Effector CD8-positive, alpha-beta T cell (primary cell): Measurements from ENCODE around the gene LDLR.

ENCODE experiments used
- DNase-seq: peaks from one replicate; lab custom pipeline; 2025; lab: John Stamatoyannopoulos, UW
- total RNA-seq, 4 experiments: gene quantifications; one replicate each; lab custom pipeline; 2026; lab: John Stamatoyannopoulos, UW

Gene LDLR
- 64.3 to 137 (median 115) reads per million in 4 experiments for total RNA-seq

DNA sequence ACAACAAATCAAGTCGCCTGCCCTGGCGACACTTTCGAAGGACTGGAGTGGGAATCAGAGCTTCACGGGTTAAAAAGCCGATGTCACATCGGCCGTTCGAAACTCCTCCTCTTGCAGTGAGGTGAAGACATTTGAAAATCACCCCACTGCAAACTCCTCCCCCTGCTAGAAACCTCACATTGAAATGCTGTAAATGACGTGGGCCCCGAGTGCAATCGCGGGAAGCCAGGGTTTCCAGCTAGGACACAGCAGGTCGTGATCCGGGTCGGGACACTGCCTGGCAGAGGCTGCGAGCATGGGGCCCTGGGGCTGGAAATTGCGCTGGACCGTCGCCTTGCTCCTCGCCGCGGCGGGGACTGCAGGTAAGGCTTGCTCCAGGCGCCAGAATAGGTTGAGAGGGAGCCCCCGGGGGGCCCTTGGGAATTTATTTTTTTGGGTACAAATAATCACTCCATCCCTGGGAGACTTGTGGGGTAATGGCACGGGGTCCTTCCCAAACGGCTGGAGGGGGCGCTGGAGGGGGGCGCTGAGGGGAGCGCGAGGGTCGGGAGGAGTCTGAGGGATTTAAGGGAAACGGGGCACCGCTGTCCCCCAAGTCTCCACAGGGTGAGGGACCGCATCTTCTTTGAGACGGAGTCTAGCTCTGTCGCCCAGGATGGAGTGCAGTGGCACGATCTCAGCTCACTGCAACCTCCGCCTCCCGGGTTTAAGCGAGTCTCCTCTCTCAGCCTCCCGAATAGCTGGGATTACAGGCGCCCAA lies at the start of gene LDLR:
LDLR (plus strand) TSS at position 210 of the 760 bp plus-strand sequence; CDS start at position 296, 86 bp downstream.
- DNase-seq: peak; percentile 59

DNA sequence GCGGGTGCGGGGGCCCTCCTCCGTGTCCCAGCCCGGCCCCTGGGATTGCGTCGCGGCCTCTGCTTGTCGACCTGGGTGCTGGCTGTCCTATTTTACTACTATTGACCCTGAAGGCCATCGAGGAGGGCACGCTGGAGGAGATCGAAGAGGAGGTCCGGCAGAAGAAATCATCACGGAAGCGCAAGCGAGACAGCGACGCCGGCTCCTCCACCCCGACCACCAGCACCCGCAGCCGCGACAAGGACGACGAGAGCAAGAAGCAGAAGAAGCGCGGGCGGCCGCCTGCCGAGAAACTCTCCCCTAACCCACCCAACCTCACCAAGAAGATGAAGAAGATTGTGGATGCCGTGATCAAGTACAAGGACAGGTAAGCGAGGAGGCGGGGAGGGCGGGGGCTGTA lies 48.1 kb upstream of the LDLR start:
- DNase-seq: no peak

DNA sequence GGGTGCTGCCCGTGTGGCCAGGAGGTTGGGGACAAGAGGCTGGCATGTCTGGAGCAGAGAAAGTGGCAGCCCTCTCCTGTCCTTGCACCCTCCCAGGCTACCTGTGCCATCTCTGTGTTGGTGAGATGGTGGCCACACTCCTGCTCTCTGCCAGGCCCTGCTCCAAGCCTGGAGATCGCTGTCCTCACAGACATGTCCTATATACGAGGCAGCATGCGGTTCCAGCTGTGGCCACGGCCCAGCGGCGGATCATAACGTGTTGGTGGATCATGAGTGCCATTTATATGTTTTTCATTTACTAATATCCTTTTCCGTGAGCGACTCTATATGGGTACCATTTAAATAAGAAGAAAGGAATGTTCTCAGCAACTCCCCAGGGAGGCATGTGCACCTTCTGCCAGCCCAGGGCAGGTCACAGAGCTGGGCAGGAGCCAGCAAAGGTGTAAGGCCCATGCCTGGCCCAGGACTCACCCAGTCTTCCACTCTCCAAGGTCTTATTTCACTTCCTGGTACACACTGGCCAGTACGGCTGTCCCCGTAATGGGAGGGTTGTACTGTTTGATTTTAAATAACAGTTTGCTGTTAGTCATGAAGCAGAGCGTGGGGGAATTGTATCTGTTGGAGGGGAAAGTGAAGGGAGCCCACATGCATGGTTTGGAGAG lies 47.2 kb upstream of the LDLR start:
- DNase-seq: no peak

DNA sequence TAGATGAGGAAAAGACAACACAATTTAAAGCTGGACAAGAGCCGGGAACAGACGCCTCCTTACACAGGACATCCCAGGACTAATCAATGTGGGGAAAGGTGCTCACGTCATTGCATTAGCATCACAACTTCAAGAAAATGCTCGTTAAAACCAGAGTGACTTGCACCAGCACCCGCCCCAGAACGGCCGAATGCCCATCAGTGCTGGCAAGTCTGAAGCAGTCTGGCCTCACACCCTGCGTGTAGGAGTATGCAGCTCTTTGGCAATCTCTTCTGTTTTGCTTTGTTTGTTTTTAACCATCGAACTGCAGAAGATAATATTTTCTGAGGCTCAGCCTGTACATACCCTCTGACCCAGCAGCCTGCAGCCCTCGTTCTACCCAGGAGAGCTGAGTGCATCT lies 44.8 kb upstream of the LDLR start:
- no peak for DNase-seq

DNA sequence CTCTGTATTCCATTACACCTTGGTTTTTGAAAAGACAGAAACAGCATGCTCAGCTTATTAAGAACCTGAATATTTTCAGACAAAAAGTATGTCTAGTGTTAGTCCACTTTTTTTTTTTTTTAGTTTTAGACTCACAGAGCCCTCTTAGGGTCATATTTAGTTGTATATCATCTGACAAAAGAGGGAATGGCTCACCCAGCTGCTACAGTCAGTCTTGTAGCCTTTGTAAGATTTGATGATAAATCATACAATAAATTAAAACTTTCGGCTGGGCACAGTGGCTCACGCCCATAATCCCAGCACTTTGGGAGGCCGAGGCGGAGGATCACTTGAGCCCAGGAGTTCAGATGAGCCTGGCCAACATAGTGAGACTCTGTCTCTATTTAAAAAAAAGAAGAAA lies 43.7 kb upstream of the LDLR start:
- DNase-seq: no peak

DNA sequence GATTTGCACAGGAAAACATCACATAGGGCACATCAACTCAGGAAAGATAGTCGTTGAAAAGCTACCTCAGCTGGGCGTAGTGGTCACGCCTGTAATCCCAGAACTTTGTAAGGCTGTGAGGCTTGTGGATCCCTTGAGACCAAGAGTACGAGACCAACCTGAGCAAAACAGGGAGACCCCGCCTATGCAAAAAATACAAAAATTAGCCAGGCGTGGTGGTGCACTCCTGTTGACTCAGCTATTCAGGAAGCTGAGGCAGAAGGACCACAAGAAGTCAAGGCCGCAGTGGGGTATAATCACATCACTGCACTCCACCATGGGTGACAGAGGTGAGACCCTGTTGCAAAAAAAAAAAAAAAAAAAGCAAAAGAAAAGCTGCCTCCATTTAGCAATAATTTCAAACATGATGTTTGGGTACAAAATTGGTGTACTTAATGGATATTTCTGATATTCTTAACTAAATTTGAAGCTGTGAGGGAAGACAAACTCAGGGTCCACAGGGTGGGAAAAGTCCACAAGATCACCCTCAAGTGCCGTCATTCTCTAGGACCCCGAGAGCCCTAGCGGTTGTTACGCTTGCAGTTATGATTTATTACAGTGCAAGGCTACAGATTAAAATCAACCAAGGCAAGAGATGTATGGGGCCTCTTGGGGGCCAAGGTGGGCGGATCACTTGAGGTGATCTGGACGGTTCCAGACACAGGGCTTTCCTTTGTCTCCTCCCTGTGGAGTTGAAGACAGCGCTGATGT lies 42.5 kb upstream of the LDLR start:
- no peak for DNase-seq

DNA sequence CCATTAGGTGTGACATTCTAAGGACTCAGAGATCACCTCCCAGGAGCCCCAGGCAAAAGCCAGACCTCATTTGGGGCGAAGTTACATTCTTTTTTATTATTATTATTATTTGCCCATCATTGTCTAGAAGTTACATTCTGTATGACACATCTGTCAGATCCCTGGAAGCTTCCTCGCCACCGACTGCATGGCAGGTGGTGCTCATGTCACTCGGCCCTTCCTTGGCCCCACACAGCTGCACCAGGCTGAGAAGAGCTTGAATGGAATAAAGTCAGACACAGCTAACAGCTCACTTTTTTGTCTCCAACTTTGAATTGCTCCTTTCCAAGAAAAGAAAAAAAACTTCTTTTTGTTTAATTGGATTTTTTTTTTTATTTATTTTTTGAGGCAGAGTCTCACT lies 41.4 kb upstream of the LDLR start:
- no peak for DNase-seq

DNA sequence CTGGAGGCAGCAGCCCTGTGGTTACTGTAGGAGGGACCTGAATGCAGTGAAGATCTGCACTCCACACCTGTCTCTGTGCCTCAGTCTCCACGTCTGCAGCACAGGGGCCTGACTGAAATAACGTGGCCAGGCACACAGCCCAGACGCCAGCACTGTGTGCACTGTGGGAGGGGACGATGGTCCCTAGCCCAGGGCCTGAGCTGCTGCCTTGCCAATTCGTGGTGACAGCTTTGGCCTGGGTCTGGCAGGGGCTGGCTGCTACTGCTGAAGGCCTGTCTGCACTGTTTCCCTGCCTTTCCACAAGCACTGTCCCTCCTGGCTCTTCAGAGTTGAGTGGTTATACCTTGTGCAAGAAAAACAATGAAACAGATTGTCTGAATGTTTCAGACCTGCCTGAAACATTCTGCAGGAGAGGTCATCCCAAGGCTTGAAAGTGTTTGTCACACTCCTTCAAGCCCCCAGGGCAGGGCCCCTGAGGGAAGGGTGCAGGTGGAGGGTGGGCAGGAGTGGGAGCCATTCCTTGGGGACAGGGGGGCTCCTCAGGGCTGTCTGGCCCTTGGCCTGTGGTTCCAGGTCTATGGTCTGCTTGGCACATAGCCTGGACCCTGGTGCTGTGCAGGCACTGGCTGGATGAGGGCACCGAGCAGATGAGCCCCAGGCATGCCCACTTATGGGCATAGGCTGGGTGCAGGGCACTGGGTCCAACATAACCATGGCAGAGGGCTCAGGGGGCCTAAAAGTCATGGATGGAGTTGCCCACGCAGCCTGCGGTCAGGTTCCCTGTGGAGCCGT lies 38.7 kb upstream of the LDLR start:
- DNase-seq: no peak

DNA sequence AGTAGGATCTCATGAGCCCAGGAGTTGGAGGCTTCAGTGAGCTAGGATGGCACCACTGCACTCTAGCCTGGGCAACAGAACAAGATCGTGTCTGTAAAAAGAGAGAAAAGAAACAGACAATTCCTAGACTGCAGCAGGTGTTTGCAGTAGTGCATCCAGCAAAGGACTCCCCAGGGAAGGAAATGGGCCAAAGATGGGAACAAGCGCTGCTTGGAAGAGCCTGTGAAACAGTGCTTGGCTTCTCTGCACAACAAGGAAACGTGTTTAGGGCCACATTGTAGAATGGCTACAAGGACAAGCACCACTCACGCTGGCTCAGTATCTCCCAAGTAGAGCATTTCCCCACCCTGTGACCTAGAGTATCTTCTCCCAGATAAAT lies 35.5 kb upstream of the LDLR start:
- DNase-seq: no peak

DNA sequence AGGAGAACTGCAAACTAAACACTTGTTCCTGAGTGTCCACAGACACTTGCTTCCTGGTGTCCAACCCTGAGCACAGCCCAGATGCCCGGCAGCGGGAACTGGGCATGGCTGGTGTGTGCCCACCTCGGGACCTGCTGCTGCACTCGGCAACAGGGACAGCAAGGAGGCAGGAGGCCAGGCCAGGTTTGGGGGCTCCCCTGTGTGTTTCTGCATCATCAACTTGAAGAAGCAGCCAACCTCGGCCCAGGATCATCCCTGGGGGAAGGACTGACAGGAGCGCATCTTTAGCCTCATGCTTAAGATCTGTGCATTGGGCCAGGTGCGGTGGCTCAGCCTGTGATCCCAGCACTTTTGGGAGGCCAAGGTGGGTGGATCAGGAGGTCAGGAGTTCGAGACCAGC lies 35.1 kb upstream of the LDLR start:
- no peak for DNase-seq

DNA sequence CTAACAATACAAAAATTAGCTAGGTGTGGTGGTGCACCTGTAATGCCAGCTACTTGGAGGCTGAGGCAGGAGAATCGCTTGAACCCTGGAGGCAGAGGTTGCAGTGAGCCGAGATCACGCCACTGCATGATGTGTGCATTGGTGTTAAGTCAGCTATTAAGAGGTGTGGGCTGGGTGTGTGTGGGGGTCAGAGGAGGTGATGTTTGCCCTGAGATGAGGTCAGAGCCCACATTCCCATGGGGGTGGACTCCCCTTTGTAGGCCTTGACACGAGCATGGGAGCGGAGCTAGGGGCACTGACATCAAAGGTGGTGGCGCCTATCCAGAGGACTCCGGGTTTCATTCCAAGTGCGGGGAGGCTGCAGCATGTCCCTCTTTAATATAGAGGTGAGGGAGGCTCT lies 34.6 kb upstream of the LDLR start:
- DNase-seq: no peak

DNA sequence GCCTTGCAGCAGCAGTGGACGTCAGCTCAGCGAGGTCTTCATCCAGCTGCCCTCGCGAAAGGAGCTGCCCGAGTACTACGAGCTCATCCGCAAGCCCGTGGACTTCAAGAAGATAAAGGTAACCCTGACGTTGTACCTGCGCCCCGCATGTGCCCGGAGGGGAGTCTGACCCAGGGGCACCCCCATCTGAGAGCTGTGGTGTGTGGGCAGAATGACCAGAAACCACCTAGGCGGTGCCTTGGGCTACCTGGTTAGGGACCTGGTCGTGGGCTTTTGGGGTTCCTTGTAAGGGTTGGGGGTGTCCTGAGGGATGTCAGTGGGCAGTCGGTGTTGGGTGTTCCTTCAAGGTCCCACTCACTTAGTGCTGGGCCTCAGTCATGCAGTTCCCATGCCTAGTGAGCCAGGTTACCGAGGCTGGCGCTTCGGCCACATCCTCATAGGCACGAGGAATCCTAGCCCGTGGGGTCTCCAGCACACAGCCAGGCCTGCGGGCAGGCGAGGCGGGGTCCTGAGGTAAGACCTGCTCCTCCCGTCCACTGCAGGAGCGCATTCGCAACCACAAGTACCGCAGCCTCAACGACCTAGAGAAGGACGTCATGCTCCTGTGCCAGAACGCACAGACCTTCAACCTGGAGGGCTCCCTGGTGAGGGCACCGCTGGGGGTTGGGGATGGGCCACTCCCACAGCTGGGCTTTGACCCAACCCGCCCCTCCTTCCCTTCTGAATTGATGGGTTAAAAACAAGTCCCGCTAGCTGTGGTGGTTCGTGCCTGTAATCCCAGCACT lies 30.8 kb upstream of the LDLR start:
- DNase-seq: no peak

DNA sequence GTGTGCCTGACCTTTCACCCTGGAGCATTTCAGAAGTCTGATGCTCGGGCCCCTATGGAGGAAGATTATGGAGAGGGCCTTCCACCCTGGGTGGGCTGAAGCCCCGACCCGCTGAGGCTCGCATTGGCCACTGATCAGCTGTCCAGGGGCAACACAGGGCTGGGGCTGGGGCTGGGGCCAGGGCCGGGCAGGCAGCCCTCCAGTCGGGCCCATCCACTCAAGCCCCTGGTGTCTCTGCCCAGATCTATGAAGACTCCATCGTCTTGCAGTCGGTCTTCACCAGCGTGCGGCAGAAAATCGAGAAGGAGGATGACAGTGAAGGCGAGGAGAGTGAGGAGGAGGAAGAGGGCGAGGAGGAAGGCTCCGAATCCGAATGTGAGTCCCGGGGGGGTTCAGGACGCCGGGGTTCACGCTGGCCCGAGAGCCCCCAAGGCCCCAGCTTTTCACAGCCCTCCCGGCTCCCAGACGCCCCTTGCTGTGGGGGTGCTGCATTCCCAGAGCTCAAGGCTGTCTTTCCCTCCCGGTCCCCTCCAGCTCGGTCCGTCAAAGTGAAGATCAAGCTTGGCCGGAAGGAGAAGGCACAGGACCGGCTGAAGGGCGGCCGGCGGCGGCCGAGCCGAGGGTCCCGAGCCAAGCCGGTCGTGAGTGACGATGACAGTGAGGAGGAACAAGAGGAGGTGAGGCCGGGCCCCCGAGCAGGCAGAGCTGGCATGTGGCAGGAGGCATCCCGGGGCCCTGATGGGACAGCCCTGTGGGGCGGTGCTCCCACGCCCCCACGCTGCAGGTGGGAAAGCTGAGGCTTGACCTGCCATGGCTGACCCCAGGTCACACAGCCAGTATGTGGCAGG lies 29.5 kb upstream of the LDLR start:
- DNase-seq: no peak

DNA sequence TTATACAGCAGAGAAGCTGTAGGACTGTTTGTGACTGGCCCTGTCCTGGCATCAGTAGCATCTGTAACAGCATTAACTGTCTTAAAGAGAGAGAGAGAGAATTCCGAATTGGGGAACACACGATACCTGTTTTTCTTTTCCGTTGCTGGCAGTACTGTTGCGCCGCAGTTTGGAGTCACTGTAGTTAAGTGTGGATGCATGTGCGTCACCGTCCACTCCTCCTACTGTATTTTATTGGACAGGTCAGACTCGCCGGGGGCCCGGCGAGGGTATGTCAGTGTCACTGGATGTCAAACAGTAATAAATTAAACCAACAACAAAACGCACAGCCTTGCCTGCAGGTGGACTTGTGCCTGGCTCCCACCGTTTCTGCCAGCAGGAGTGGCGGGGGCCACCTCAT lies 27.3 kb upstream of the LDLR start:
- no peak for DNase-seq

DNA sequence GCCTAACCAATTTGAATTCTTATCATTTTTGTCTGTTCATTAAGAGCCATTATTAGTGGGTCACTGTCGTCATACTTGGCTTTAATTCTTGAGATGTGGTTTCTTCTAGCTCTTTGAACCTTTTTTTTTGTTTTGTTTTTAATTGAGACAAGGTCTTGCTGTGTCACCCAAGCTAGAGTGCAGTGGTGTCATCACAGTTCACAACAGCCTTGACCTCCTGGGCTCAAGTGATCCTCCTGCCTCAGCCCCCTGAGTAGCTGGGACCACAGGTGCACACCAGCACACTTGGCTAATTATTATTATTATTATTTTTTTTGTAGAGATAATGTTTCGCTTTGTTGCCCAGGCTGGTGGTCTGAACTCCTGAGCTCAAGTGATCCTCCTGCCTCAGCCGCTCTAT lies 25.8 kb upstream of the LDLR start:
- no peak for DNase-seq

DNA sequence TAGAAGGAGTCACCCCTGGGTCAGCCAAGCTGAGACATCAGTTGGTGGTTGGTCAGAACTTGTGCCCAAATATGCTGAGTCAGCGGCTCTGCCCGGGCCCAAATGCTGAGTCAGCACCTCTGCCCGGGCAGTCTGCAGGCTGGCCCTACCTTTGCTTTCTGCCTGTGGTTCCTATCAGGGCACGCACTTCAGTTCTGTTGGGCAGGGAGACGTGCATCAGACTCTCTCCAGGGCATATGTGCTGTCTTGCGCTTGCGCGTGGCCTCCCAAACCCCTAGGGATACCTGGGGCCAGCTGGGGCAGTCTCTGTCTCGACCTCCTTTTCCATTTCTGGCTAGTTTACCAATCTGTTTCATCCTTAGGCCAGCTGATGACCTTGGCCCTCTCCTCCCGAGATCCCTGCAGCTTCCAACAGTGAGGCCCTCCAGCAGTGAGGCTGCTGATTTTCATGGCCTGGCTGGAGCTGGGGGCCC lies 24.4 kb upstream of the LDLR start:
- DNase-seq: no peak

DNA sequence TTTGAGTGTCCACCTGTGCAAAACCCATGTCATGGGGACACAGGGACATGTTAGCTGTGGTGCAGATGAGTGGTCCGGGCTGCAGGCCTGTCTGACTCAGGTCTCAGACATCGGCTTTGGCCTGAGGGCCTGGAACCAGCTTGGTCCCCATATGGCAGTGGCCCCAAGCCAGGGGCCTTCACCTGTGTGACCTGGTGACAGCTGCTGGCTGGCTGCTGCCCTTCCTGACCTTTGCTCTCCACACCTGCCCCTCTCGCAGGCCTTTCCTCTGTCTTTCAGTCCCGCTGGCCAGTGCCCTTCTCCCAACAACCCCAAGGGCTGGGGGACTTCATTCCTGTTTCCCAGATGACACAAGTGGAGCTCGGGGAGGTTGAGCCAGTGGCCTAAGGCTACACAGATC lies 22.9 kb upstream of the LDLR start:
- no peak for DNase-seq

DNA sequence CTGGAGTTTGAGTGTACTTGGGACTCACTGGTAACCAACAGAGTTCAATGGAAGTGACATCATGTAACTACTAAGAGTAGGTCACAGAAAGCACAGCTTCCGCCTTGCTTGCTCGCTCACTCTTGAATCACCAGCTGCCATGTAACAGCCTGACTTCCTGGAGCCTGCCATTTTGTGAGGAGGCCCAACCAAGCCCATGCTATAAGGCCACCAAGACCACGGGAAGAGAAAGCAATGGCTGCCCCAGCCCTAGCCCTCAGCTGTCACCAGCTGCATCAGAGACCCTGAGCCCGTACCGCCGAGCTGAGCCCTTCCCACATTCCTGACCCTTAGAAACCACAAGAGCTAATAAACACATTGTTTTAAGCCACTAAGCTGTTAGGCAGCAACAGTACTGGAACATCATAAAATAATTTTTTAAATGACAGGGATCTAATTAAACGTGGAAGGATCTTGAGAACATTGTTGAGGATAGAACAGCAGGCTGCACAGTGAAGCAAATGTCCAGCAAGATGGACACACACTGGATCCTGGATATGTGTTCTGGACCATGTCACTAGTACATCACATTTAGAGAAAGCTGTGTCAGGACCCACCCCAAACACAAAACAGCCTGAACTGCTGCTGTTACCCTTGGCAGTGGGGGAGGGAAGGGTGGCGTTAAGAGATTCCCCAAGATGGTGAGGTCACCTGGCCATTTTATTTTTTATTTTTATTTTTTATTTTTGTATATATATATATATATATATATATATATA lies 21.7 kb upstream of the LDLR start:
- DNase-seq: no peak

DNA sequence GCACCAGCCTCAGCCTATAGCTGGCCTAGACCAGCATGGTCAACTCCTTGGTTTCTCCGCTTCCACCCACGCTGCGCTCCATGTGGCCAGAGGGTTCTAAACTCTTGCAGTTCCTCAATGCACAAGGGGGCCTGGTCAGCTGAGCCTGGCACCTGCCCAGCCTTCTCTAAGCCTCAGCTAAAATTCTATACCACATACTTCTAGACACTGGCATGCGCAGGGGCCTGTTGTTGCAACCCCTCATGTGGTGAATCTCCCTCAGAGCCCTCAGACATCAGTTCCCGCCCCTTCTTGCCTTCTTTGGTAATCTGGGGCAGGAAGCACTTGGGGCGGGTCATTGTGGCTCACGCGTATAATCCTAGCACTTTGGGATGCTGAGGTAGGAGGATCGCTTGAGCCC lies 19.7 kb upstream of the LDLR start:
- DNase-seq: no peak

DNA sequence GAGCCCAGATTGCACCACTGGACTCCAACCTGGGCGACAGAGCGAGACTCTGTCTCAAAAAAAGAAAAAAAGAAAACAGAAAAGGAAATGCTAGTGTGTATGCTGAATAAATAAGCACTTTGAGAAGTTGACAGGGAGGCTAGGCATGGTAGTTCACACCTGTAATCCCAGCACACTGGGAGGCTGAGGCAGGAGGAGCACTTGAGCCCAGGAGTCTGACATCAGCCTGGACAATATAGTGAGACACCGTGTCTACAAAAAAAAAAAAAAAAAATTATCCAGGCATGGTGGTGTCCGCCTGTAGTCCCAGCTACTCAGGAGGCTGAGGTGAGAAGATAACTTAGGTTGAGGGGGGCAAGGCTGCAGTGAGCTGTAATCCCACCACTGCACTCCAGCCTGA lies 19.1 kb upstream of the LDLR start:
- DNase-seq: no peak
